Mesenchymal stem cell (in vitro differentiated cells and primary cell): ENCODE data around the gene CIITA.

Experiments
- DNase-seq: peaks from one replicate; pipeline ENCODE4 v3.0.0-alpha.2; 2013
- H2AFZ ChIP-seq: one replicate; pipeline ENCODE4 v1.6.1; 2013; ENCODE audit warnings: low read depth, mild to moderate bottlenecking, control low read depth, inconsistent platforms, low read length, moderate library complexity
- H2AK5ac ChIP-seq: 2 replicates; pipeline ENCODE4 v1.6.1; 2013; ENCODE audit warnings: low read length, moderate library complexity, mild to moderate bottlenecking, inconsistent platforms; ENCODE audit not compliant: severe bottlenecking
- H2BK120ac ChIP-seq: one replicate; pipeline ENCODE4 v1.6.1; 2013; ENCODE audit warnings: low read depth, mild to moderate bottlenecking, inconsistent platforms, low read length, moderate library complexity
- H2BK12ac ChIP-seq, 2 experiments: one replicate each; pipeline ENCODE4 v1.6.1; 2013; ENCODE audit warnings: inconsistent platforms in 2 of 2, low read length in 2 of 2, mild to moderate bottlenecking in 2 of 2, moderate library complexity in 2 of 2, control low read depth in 1 of 2
- H2BK15ac ChIP-seq: one replicate; pipeline ENCODE4 v1.6.1; 2013; ENCODE audit warnings: mild to moderate bottlenecking, low read depth, inconsistent platforms; ENCODE audit not compliant: poor library complexity, severe bottlenecking
- H2BK5ac ChIP-seq: 2 replicates; pipeline ENCODE4 v1.6.1; 2013; ENCODE audit warnings: low read depth, mild to moderate bottlenecking, low read length, control low read depth, inconsistent platforms; ENCODE audit not compliant: poor library complexity, severe bottlenecking
- H3K14ac ChIP-seq, 2 experiments: one replicate each; pipeline ENCODE4 v1.6.1; 2013; ENCODE audit warnings: inconsistent platforms in 2 of 2, low read length in 2 of 2, control low read depth in 1 of 2, mild to moderate bottlenecking in 1 of 2, moderate library complexity in 1 of 2
- H3K18ac ChIP-seq, 2 experiments: one replicate each; pipeline ENCODE4 v1.6.1; 2013; ENCODE audit warnings: inconsistent platforms in 2 of 2, low read length in 2 of 2, control low read depth in 1 of 2, low read depth in 1 of 2, mild to moderate bottlenecking in 1 of 2
- H3K23ac ChIP-seq, 2 experiments: one replicate each; pipeline ENCODE4 v1.6.1; 2013; ENCODE audit warnings: inconsistent platforms in 2 of 2, low read length in 2 of 2, mild to moderate bottlenecking in 2 of 2, moderate library complexity in 2 of 2, control low read depth in 1 of 2
- H3K27ac ChIP-seq: 2 replicates; pipeline ENCODE4 v1.5.1; 2013; ENCODE audit warnings: mild to moderate bottlenecking, moderate library complexity, low read length, control low read depth, inconsistent platforms; ENCODE audit not compliant: poor library complexity, severe bottlenecking
- H3K27me3 ChIP-seq, 2 experiments: 2 replicates each; pipeline versions ENCODE4 v1.6.1 to v1.7.0; 2013; ENCODE audit warnings: low read length in 2 of 2, mild to moderate bottlenecking in 2 of 2, moderate library complexity in 2 of 2, control low read depth in 1 of 2, inconsistent platforms in 1 of 2; ENCODE audit not compliant: control insufficient read depth in 1 of 2, insufficient read depth in 1 of 2
- H3K36me3 ChIP-seq, 2 experiments: 2 replicates each; pipeline versions ENCODE4 v1.6.1 to v1.7.0; 2013; ENCODE audit warnings: low read length in 2 of 2, control low read depth in 1 of 2, inconsistent platforms in 1 of 2, low read depth in 1 of 2, mild to moderate bottlenecking in 1 of 2; ENCODE audit not compliant: insufficient read depth in 2 of 2, control insufficient read depth in 1 of 2
- H3K4ac ChIP-seq, 2 experiments: one replicate each; pipeline ENCODE4 v1.6.1; 2013; ENCODE audit warnings: inconsistent platforms in 2 of 2, low read length in 2 of 2, mild to moderate bottlenecking in 2 of 2, moderate library complexity in 2 of 2, control low read depth in 1 of 2, low read depth in 1 of 2
- H3K4me1 ChIP-seq: 2 replicates; pipeline ENCODE4 v1.6.1; 2013; ENCODE audit warnings: low read depth, low read length, control low read depth; ENCODE audit not compliant: control insufficient read depth, insufficient read depth
- H3K4me2 ChIP-seq: 2 replicates; pipeline ENCODE4 v1.6.1; 2013; ENCODE audit warnings: low read length, mild to moderate bottlenecking, inconsistent platforms; ENCODE audit not compliant: poor library complexity, severe bottlenecking
- H3K4me3 ChIP-seq, 2 experiments: 2 replicates each; pipeline versions ENCODE4 v1.5.1 to v1.7.0; 2013; ENCODE audit warnings: low read length in 2 of 2, mild to moderate bottlenecking in 2 of 2, control low read depth in 1 of 2, low read depth in 1 of 2; ENCODE audit not compliant: insufficient read depth in 1 of 2
- H3K79me1 ChIP-seq: replicated peaks from 2 replicates; pipeline ENCODE4 v1.6.1; 2013; ENCODE audit warnings: mild to moderate bottlenecking, control low read depth, low read length, inconsistent platforms; ENCODE audit not compliant: poor library complexity, severe bottlenecking
- H3K9ac ChIP-seq: 2 replicates; pipeline ENCODE4 v1.7.0; 2013; ENCODE audit warnings: mild to moderate bottlenecking, low read length, moderate library complexity
- H3K9me3 ChIP-seq: 2 replicates; pipeline ENCODE4 v1.7.0; 2013; ENCODE audit warnings: mild to moderate bottlenecking, low read length; ENCODE audit not compliant: control insufficient read depth
- H4K8ac ChIP-seq: one replicate; pipeline ENCODE4 v1.6.1; 2013; ENCODE audit warnings: inconsistent platforms, mild to moderate bottlenecking, low read length, moderate library complexity
- H4K91ac ChIP-seq: one replicate; pipeline ENCODE4 v1.6.1; 2013; ENCODE audit warnings: mild to moderate bottlenecking, low read length, inconsistent platforms
- WGBS: methylation state at CpG from one replicate; pipeline ENCODE4 v1.1.7; 2013; ENCODE audit warnings: mixed read lengths; 5-methylcytosine and 5-hydroxymethylcytosine counted together

Gene CIITA

DNA sequence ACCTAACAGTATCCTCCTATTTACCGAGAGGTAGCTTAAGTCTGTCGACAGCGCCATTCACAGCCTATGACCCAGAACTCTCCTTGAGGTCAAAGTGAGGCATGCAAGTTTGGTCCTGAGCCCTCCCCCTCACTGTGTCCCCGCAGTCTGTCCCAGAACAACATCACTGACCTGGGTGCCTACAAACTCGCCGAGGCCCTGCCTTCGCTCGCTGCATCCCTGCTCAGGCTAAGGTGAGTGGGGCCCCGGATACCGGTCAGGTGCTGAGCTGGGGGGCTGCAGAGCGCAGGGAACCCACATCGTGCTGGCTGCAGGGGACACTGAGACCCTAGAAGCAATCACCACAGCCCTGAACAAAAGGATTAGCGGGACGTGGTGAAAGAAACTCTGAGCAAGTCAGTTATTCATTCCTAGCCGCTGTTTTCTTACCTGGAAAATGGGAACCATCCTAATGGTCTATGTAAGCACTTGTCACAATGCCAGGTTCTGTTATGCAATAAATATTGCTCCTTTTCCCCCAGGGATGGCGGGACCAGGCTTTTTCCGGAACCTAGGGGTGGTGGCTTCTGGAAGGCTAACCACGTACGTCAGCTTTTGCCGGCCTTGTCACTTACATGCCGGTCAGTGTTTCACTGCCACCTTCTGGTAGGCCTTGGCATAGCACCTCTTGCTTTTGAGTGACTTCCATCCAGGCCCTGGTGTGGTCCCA lies 41.4 kb downstream of the CIITA start:
- 48% methylated on average over 21 of the region's 21 CpGs for WGBS
- no peak overlapping the region for H2BK12ac ChIP-seq

DNA sequence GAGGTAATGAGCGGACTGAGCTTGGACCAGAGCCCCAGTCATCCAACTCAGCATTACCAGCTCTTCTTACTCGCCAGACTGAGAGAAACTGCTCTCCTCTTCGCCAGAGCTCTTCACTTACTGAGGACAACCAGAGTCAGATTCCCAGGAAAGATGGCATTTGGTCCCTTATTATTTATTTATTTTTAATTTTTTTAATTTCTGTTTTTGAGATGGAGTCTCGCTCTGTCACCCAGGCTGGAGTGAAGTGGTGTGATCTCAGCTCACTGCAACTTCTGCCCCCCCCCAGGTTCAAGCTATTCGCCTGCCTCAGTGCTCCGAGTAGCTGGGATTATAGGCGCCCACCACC lies 42.0 kb downstream of the CIITA start:
- Histone ChIP-seq H3K27ac (no peak overlapping the region), H3K18ac (no peak overlapping the region), H2AFZ (no peak overlapping the region), H4K91ac (no peak overlapping the region), H3K79me1 (no peaks in the 10 kb centered on the region), H3K9me3 (no peaks in the 10 kb centered on the region), H3K36me3 (peaks cover 15% of the 10 kb centered on the region in 2 experiments), H4K8ac (no peak overlapping the region), H2BK12ac (no peak overlapping the region), H2BK120ac (no peak overlapping the region), H3K27me3 (peaks cover 0 to 19% of the 10 kb centered on the region in 2 experiments), H3K4me2 (no peak overlapping the region), H3K4me3 (no peak overlapping the region), H3K14ac (no peak overlapping the region), H2BK15ac (no peak overlapping the region), H3K23ac (no peak overlapping the region), H2BK5ac (no peak overlapping the region), H2AK5ac (no peak overlapping the region), H3K9ac (no peak overlapping the region), H3K4me1 (peaks cover 7% of the 10 kb centered on the region), H3K4ac (no peak overlapping the region)
- 77% methylated on average over 5 of the region's 7 CpGs for WGBS
- no peak for DNase-seq

More for the DNA sequence above, 41.4 kb downstream of the CIITA start:
- Histone ChIP-seq H2AFZ (no peak overlapping the region), H3K4me3 (no peak overlapping the region), H3K27me3 (peaks cover 0 to 19% of the 10 kb centered on the region in 2 experiments), H2BK120ac (no peak overlapping the region), H2BK5ac (no peak overlapping the region), H2BK15ac (no peak overlapping the region), H2AK5ac (no peak overlapping the region), H4K8ac (no peak overlapping the region), H3K23ac (peak overlapping the region in 1 of 2 experiments; percentile 23), H3K18ac (no peak overlapping the region), H3K79me1 (no peaks in the 10 kb centered on the region), H3K4me2 (no peak overlapping the region), H3K9me3 (no peaks in the 10 kb centered on the region), H3K36me3 (peaks cover 10 to 12% of the 10 kb centered on the region in 2 experiments), H4K91ac (no peak overlapping the region), H3K14ac (no peak overlapping the region), H3K27ac (no peak overlapping the region), H3K4me1 (peaks cover 7% of the 10 kb centered on the region), H3K4ac (no peak overlapping the region), H3K9ac (no peak overlapping the region)
- peak; percentile 89 for DNase-seq

DNA sequence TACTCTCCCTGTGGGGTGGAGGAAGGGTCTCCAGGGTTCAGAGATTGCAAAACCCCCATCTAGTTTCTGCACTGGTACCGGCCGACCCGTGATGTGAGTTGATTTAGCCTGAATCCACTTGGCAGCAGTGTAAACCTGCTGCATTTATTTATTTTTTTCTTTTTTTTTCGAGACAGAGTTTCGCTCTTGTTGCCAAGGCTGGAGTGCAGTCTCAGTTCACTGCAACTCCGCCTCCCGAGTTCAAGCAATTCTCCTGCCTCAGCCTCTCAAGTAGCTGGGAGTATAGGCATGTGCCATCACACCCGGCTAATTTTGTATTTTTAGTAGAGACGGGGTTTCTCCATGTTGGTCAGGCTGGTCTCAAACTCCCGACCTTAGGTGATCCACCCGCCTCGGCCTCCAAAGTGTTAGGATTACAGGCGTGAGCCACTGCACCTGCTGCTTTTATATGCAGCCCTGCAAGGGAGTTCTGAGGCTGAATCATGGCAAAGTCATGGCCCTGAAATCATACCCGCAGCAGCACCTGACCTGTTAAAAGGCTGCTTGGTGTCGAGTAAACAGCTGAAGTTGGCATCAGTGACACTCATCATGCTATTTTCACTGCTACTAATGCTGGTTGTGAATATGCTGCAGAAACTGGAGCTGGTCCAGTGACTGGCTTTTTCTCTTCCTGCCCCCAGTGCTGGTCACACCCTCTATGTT lies 43.9 kb downstream of the CIITA start:
- no peak overlapping the region for H3K18ac ChIP-seq
- no peak overlapping the region for H3K4ac ChIP-seq
- no peak overlapping the region for H2BK120ac ChIP-seq
- H2AFZ ChIP-seq: no peak overlapping the region
- H3K36me3 ChIP-seq: peaks cover 29 to 31% of the 10 kb centered on the region in 2 experiments
- H3K79me1 ChIP-seq: no peaks in the 10 kb centered on the region
- 95% methylated on average over 15 of the region's 15 CpGs for WGBS
- H3K23ac ChIP-seq: no peak overlapping the region
- H2BK12ac ChIP-seq: no peak overlapping the region
- H3K4me3 ChIP-seq: no peak overlapping the region
- peaks cover 7% of the 10 kb centered on the region for H3K4me1 ChIP-seq
- H2BK5ac ChIP-seq: no peak overlapping the region
- H2AK5ac ChIP-seq: no peak overlapping the region
- H2BK15ac ChIP-seq: no peak overlapping the region
- no peak overlapping the region for H3K4me2 ChIP-seq
- no peak overlapping the region for H3K14ac ChIP-seq
- no peak overlapping the region for H4K8ac ChIP-seq
- DNase-seq: no peak
- H3K27ac ChIP-seq: no peak overlapping the region
- H3K9me3 ChIP-seq: peaks cover 6% of the 10 kb centered on the region
- no peak overlapping the region for H4K91ac ChIP-seq
- H3K9ac ChIP-seq: no peak overlapping the region
- peaks cover 0 to 11% of the 10 kb centered on the region in 2 experiments for H3K27me3 ChIP-seq

DNA sequence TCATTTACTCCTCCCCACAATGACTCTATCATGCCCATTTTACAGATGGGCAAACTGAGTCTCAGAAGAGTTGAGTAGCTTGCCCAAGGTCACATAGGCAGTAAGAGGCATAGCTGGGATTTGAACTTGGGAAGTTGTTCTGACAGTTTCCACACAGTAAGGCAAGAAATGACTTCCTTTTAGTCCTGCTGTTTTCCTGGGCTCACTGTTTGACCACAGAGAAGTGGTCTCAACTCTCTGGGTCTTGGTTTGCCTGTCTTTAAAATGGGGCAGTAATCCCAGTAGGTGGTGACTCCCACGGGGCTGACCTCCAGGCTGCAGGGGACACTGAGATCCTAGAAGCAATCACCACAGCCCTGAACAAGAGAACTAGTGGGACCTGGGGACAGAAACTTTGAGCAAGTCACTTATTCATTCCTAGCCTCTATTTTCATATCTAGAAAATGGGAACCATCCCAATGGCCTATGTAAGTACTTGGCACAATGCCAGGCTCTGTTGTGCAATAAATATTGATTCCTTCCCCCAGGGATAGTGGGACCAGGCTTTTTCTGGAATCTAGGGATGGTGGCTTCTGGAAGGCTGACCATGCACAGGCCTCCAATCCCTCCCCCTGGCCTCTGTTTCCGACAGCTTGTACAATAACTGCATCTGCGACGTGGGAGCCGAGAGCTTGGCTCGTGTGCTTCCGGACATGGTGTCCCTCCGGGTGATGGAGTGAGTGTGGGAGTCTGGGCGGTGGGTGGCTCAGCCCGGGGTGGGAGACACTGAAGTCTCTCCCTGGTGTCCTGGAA lies 44.7 kb downstream of the CIITA start:
- H4K8ac ChIP-seq: no peak overlapping the region
- no peak overlapping the region for H4K91ac ChIP-seq
- H3K4me2 ChIP-seq: no peak overlapping the region
- H2BK120ac ChIP-seq: no peak overlapping the region
- H2AFZ ChIP-seq: no peak overlapping the region
- no peak overlapping the region for H3K4me3 ChIP-seq
- H3K9me3 ChIP-seq: peaks cover 6% of the 10 kb centered on the region
- H2BK12ac ChIP-seq: no peak overlapping the region
- H2BK15ac ChIP-seq: no peak overlapping the region
- H2BK5ac ChIP-seq: no peak overlapping the region
- peak overlapping the region; percentile 15 for H3K9ac ChIP-seq
- H3K18ac ChIP-seq: no peak overlapping the region
- no peak overlapping the region for H3K4ac ChIP-seq
- H3K4me1 ChIP-seq: peaks cover 7% of the 10 kb centered on the region
- no peak for DNase-seq
- 94% methylated on average over 10 of the region's 10 CpGs for WGBS
- H3K27ac ChIP-seq: no peak overlapping the region
- H3K79me1 ChIP-seq: no peaks in the 10 kb centered on the region
- H3K27me3 ChIP-seq: peaks cover 0 to 6% of the 10 kb centered on the region in 2 experiments
- H3K23ac ChIP-seq: no peak overlapping the region
- H3K36me3 ChIP-seq: peaks cover 35 to 38% of the 10 kb centered on the region in 2 experiments
- no peak overlapping the region for H2AK5ac ChIP-seq
- no peak overlapping the region for H3K14ac ChIP-seq
